B cell (primary cell): ENCODE measurements around the gene PPP1R13B. TPM values are rescaled to one million over a fixed set of nuclear protein-coding genes. Genes with fewer than 3 reads are reported as not detected.
A peak's percentile ranks its signal among the peaks of the same experiment; 100 is the strongest.

Experiments used
- ATAC-seq: fragments of 200-7000 bp; cut with Tn5 transposase; one replicate; pipeline ENCODE4 v1.10.0; 2021; ENCODE audit warnings: low read depth, mild to moderate bottlenecking, moderate number of reproducible peaks, moderate library complexity
- CTCF ChIA-PET: fragments of 350-600 bp; sonication (Branson Sonifier 250); formaldehyde crosslinking; loops from one replicate; lab custom pipeline; 2021; ENCODE audit warnings: antibody characterized with exemption, inconsistent platforms; lab: Charles Lee
- POLR2A ChIA-PET: fragments of 350-600 bp; sonication (Branson Sonifier 250); formaldehyde crosslinking; loops from one replicate; lab custom pipeline; 2021; ENCODE audit warnings: antibody characterized with exemption; lab: Charles Lee
- DNase-seq: peaks from one replicate; pipeline ENCODE4 v3.0.0; 2013
- H2AFZ ChIP-seq: 2 replicates; pipeline ENCODE4 v1.6.1; 2012; ENCODE audit warnings: mild to moderate bottlenecking, low read depth, low read length; ENCODE audit not compliant: insufficient read depth, poor library complexity, severe bottlenecking
- H3K27ac ChIP-seq, 2 donors: 1 replicate in 1 of 2; 2 replicates in 1 of 2; pipeline ENCODE4 v1.5.1; 2012 to 2013; ENCODE audit warnings: low read length in 2 of 2, mild to moderate bottlenecking in 2 of 2, moderate library complexity in 1 of 2
- H3K27me3 ChIP-seq, 4 experiments: fragments of 200-600 bp in 1 of 4; sonication (generic) in 1 of 4; replicated peaks in 1 of 4; 1 replicate in 2 of 4; 2 replicates in 2 of 4; pipeline versions ENCODE4 v1.6.1 to v1.7.0; 2013 to 2016; ENCODE audit warnings: low read length in 3 of 4, mild to moderate bottlenecking in 2 of 4, mixed read lengths in 1 of 4, moderate library complexity in 1 of 4; ENCODE audit not compliant: insufficient read depth in 4 of 4, control insufficient read depth in 3 of 4; ENCODE audit errors: control extremely low read depth in 1 of 4
- H3K36me3 ChIP-seq, 2 experiments: replicated peaks in 1 of 2; 1 replicate in 1 of 2; 2 replicates in 1 of 2; pipeline versions ENCODE4 v1.6.1 to v1.7.1; 2013; ENCODE audit warnings: low read length in 1 of 2; ENCODE audit not compliant: insufficient read depth in 2 of 2, control insufficient read depth in 1 of 2; ENCODE audit errors: control extremely low read depth in 1 of 2, extremely low read depth in 1 of 2
- H3K4me1 ChIP-seq, 2 donors: fragments of 200-600 bp in 1 of 2; sonication (generic) in 1 of 2; 1 replicate in 1 of 2; 2 replicates in 1 of 2; pipeline versions ENCODE4 v1.5.1 to v1.6.1; 2013 to 2017; ENCODE audit warnings: low read length in 2 of 2; ENCODE audit not compliant: control insufficient read depth in 2 of 2, insufficient read depth in 2 of 2
- H3K4me2 ChIP-seq: replicated peaks from 2 replicates; pipeline ENCODE3; 2012; ENCODE audit warnings: mild to moderate bottlenecking, low read depth, low read length; ENCODE audit not compliant: poor library complexity, severe bottlenecking
- H3K4me3 ChIP-seq, 5 experiments: fragments of 200-600 bp in 1 of 5; sonication (generic) in 1 of 5; 1 replicate in 3 of 5; 2 replicates in 2 of 5; pipeline versions ENCODE4 v1.5.1 to v1.7.0; 2011 to 2016; ENCODE audit warnings: low read length in 4 of 5, mild to moderate bottlenecking in 4 of 5, low read depth in 2 of 5, control low read depth in 1 of 5, moderate library complexity in 1 of 5; ENCODE audit not compliant: insufficient read depth in 1 of 5; ENCODE audit errors: control extremely low read depth in 1 of 5, extremely low read depth in 1 of 5
- H3K79me2 ChIP-seq: fragments of 200-600 bp; sonication (generic); one replicate; pipeline ENCODE4 v1.6.0; 2016; ENCODE audit warnings: low read length; ENCODE audit not compliant: control insufficient read depth, insufficient read depth
- H3K9ac ChIP-seq: fragments of 200-600 bp; sonication (generic); 2 replicates; pipeline ENCODE4 v1.6.1; 2017; ENCODE audit warnings: mild to moderate bottlenecking, low read length, moderate library complexity
- H3K9me3 ChIP-seq, 3 donors: one replicate each; pipeline versions ENCODE4 v1.6.1 to v1.7.1; 2013; ENCODE audit warnings: low read length in 2 of 3; ENCODE audit not compliant: control insufficient read depth in 2 of 3, insufficient read depth in 1 of 3; ENCODE audit errors: control extremely low read depth in 1 of 3
- H4K20me1 ChIP-seq: 2 replicates; pipeline ENCODE4 v1.6.0; 2012; ENCODE audit warnings: mild to moderate bottlenecking, low read length; ENCODE audit not compliant: insufficient read depth, control insufficient read depth, poor library complexity, severe bottlenecking
- H3K27ac Mint-ChIP-seq: one replicate; pipeline ENCODE4 v1.8.0; 2021; ENCODE audit warnings: mixed read lengths
- H3K27me3 Mint-ChIP-seq: one replicate; pipeline ENCODE4 v1.8.0; 2021; ENCODE audit warnings: mixed read lengths
- H3K4me1 Mint-ChIP-seq: one replicate; pipeline ENCODE4 v1.8.0; 2021; ENCODE audit warnings: mixed read lengths
- H3K4me3 Mint-ChIP-seq: one replicate; pipeline ENCODE4 v1.8.0; 2021; ENCODE audit warnings: mixed read lengths
- H3K9me3 Mint-ChIP-seq: one replicate; pipeline ENCODE4 v1.8.0; 2022; ENCODE audit warnings: mixed read lengths; ENCODE audit not compliant: insufficient read depth
- CTCF ChIP-seq: fragments of 200-600 bp; IDR thresholded peaks from one replicate; pipeline ENCODE4 v1.8.0; 2022; ENCODE audit warnings: antibody characterized with exemption, mild to moderate bottlenecking
- EZH2 ChIP-seq: IDR thresholded peaks from 2 replicates; pipeline ENCODE4 v1.6.1; 2012; ENCODE audit warnings: borderline replicate concordance, low read depth, mild to moderate bottlenecking, moderate library complexity, low read length; ENCODE audit not compliant: insufficient read depth, poor library complexity, severe bottlenecking
- WGBS: methylation state at CpG from one replicate; pipeline ENCODE4 v1.1.5; 2013; ENCODE audit warnings: missing lambda C conversion rate; ENCODE audit not compliant: insufficient coverage; 5-methylcytosine and 5-hydroxymethylcytosine counted together
- intact Hi-C: fragments of 100-400 bp; cut with micrococcal nuclease; formaldehyde crosslinking; loops from one replicate; pipeline ENCODE4 v1.10.0; 2022
- polyA plus RNA-seq: library from polyadenylated mRNA; depleted of rRNA; stranded (reverse); fragments of >200 nt; gene quantifications from 2 replicates; pipeline ENCODE4 v1.2.3, GENCODE V29; 2012
- total RNA-seq, 2 donors: library from RNA; stranded (reverse); fragments of 120-200 nt in 1 of 2; gene quantifications; 1 replicate in 1 of 2; 2 replicates in 1 of 2; pipeline versions ENCODE4 v1.2.3 to v1.2.4, GENCODE V29; 2013 to 2022

Gene PPP1R13B
- total and polyA plus RNA-seq, 2 donors (not counting 1 experiment from before 2014, with no cell fraction given), result 10.1 to 27.7 TPM

DNA sequence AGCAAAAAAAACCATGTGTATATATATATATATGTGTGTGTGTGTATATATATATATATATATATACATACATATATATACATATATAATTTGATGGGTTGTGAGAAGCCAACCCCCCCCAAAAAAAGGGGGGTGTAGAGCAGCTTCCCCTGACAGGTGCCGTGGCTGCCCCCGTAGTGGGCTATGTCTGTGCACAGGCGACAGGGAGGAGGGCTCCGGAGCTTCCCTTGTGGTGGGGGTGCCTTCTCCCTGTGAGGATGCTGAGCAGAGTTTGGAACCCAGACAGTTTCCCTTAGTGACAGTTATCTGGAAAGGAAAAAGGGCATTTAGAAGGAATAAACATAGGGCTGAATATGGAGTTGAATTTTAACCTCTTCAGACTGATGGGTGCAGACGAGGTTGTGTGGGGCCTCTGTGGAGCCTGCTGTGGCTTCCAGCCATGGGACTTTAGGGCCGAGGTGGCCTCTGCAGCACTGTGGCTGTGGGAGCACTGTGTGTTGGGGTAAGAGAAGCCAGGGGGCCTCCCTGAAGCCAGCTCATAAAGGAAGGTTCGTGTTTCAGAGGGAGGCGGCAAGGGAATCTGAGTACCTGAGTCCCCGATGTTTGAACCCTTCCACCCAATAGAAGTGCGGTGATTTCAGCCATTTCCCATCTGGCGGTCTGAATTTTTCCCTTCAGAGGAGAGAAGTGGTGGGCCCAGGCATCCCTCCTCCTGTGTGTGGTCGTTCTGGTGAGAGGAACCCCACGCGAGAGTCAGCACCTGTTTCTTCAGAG, 151.9 kb downstream of the PPP1R13B start:
- Histone ChIP-seq H3K4me3 (no peak overlapping the region), H3K27me3 (no peaks in the 10 kb centered on the region), H3K4me1 (peaks cover 52 to 61% of the 10 kb centered on the region in 2 donors), H4K20me1 (peaks cover 41% of the 10 kb centered on the region), H2AFZ (no peak overlapping the region), H3K79me2 (peaks cover 7% of the 10 kb centered on the region), H3K27ac (peak overlapping the region in 1 of 2 donors; percentile 45), H3K36me3 (peaks cover 0 to 36% of the 10 kb centered on the region in 2 experiments), H3K4me2 (peak overlapping the region; percentile 42), H3K9ac (no peak overlapping the region), H3K9me3 (no peaks in the 10 kb centered on the region)
- Mint-ChIP-seq H3K4me1 (peaks cover 66% of the 10 kb centered on the region), H3K4me3 (no peak overlapping the region), H3K27ac (peak overlapping the region; percentile 50), H3K9me3 (no peaks in the 10 kb centered on the region), H3K27me3 (no peaks in the 10 kb centered on the region)
- peak; percentile 15 for DNase-seq
- WGBS, result 73% methylated on average over 11 of the region's 14 CpGs
- intact Hi-C loops, result loop anchor here (5.0 kb wide), 1 partner anchor 68 kb away; the partner anchor contains the start of gene KLC1
- TF ChIP-seq CTCF, result no peak
- no peak for TF ChIP-seq EZH2
- no peak for ATAC-seq
- POLR2A ChIA-PET, result no interaction called here
- CTCF ChIA-PET, result interaction anchor here (0.7 to 1.3 kb wide), 2 partner anchors 9 to 1108 kb away, joined by 3 read pairs; no protein-coding TSS in a partner anchor

- Histone ChIP-seq H3K79me2 (peaks cover 5% of the 10 kb centered on the region), H3K4me1 (peaks cover 53 to 64% of the 10 kb centered on the region in 2 donors), H3K4me3 (no peak overlapping the region), H4K20me1 (peaks cover 36% of the 10 kb centered on the region), H3K9ac (no peak overlapping the region), H3K9me3 (no peaks in the 10 kb centered on the region), H3K27ac (no peak overlapping the region), H3K4me2 (no peak overlapping the region), H3K36me3 (peaks cover 0 to 34% of the 10 kb centered on the region in 2 experiments), H3K27me3 (no peaks in the 10 kb centered on the region), H2AFZ (no peak overlapping the region)
- WGBS, result 98% methylated on average over 16 of the region's 20 CpGs
- ATAC-seq, result no peak
- H3K4me3 Mint-ChIP-seq, result no peak overlapping the region
- POLR2A ChIA-PET, result no interaction called here
- peaks cover 67% of the 10 kb centered on the region for H3K4me1 Mint-ChIP-seq
- H3K27ac Mint-ChIP-seq, result peak overlapping the region; percentile 10
- no peaks in the 10 kb centered on the region for H3K27me3 Mint-ChIP-seq
- intact Hi-C loops, result loop anchor here (5.0 kb wide), 1 partner anchor 67 kb away; the partner anchor contains the start of gene KLC1
- no peaks in the 10 kb centered on the region for H3K9me3 Mint-ChIP-seq
- CTCF ChIA-PET, result interaction anchor here (0.7 to 1.2 kb wide), 2 partner anchors 14 to 1107 kb away, joined by 3 read pairs; no protein-coding TSS in a partner anchor
- DNase-seq, result peak; percentile 17
- TF ChIP-seq EZH2, result no peak
- TF ChIP-seq CTCF, result no peak
Measured at GRCh38 chr14:103694572-103695026, 152.8 kb downstream of the PPP1R13B start.
